ENCODE measurements around the gene ADAM30. TPM values are rescaled to one million over a fixed set of nuclear protein-coding genes. Genes with fewer than 3 reads are reported as not detected.

The ADAM30 gene
- total RNA-seq (ENCODE audit: low replicate concordance): not detected in 2 replicates

- no peak within 1 kb of the TSS for H3K4me3 ChIP-seq (ENCODE audit: low read depth, low read length)
- DNase-seq (ENCODE audit: low read depth): no peak
- no peak for TF ChIP-seq CTCF (IDR thresholded peaks at IDR 0.05; ENCODE audit: insufficient read depth, low read length)
These were observed at the start of gene ADAM30 for GRCh38 chr1:119896303-119896702. Gene ADAM30 (minus strand): TSS chr1:119896515. CDS start chr1:119896336, 179 bp downstream.

- no peak for TF ChIP-seq CTCF (IDR thresholded peaks at IDR 0.05; ENCODE audit: insufficient read depth, low read length)
- DNase-seq (ENCODE audit: low read depth): no peak
These were observed 46.9 kb upstream of the ADAM30 start for GRCh38 chr1:119943216-119943615.

GRCh38 chr1:119941392-119941791 lies 45.1 kb upstream of the ADAM30 start:
- DNase-seq (ENCODE audit: low read depth): no peak
- no peak overlapping the region for H3K4me3 ChIP-seq (ENCODE audit: low read depth, low read length)
- no peak for TF ChIP-seq CTCF (IDR thresholded peaks at IDR 0.05; ENCODE audit: insufficient read depth, low read length)

More at GRCh38 chr1:119943216-119943615, 46.9 kb upstream of the ADAM30 start:
- no peak overlapping the region for H3K4me3 ChIP-seq (ENCODE audit: low read depth, low read length)

GRCh38 chr1:119940697-119941096 lies 44.4 kb upstream of the ADAM30 start:
- no peak for TF ChIP-seq CTCF (IDR thresholded peaks at IDR 0.05; ENCODE audit: insufficient read depth, low read length)
- H3K4me3 ChIP-seq (ENCODE audit: low read depth, low read length): no peak overlapping the region
- DNase-seq (ENCODE audit: low read depth): no peak

GRCh38 chr1:119937198-119937597 lies 40.9 kb upstream of the ADAM30 start:
- no peak for TF ChIP-seq CTCF (IDR thresholded peaks at IDR 0.05; ENCODE audit: insufficient read depth, low read length)
- DNase-seq (ENCODE audit: low read depth): no peak
- H3K4me3 ChIP-seq (ENCODE audit: low read depth, low read length): no peak overlapping the region

- H3K4me3 ChIP-seq (ENCODE audit: low read depth, low read length): no peak overlapping the region
- TF ChIP-seq CTCF (IDR thresholded peaks at IDR 0.05; ENCODE audit: insufficient read depth, low read length): no peak
- DNase-seq (ENCODE audit: low read depth): no peak
These were observed 39.6 kb upstream of the ADAM30 start for GRCh38 chr1:119935915-119936314.

- no peak for TF ChIP-seq CTCF (IDR thresholded peaks at IDR 0.05; ENCODE audit: insufficient read depth, low read length)
- DNase-seq (ENCODE audit: low read depth): no peak
- H3K4me3 ChIP-seq (ENCODE audit: low read depth, low read length): no peak overlapping the region
These were observed 39.1 kb upstream of the ADAM30 start for GRCh38 chr1:119935373-119935772.
